NCI-H460 (cell line): Measurements from ENCODE around the gene SLC9A9. TPM values are rescaled to one million over a fixed set of nuclear protein-coding genes. Genes with fewer than 3 reads are reported as not detected.

Experiments
- DNase-seq: peaks from one replicate; pipeline ENCODE4 v3.0.0-alpha.2; 2016; ENCODE audit warnings: low read depth; ENCODE audit errors: extremely low read depth
- total RNA-seq: library from RNA; depleted of rRNA; stranded (reverse); fragments of >200 nt; shearing (Covaris generic); gene quantifications from 2 replicates; pipeline ENCODE4 v1.2.3, GENCODE V29; 2014; rRNA removed

Gene SLC9A9
- total RNA-seq, 1 experiment from 2014 or later: 1.1 TPM

DNA sequence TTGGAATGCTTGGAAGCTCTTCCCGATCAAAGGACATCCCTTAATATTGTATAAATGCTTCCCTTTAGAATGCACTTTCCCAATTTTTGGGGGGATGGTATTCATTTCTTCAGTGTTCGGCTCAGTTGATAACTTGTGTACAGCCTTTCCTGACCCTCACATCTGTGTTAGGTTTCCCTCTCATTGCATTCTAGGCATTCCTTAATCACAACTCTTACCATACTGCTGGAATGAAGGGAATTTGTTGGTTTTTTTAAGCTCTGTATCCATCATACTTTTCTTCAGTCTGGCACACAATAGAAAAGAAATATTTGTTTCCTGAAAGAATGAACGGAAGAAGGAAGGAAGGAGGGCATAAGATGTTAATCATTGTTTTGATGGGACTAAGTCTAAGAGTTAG lies 609.2 kb downstream of the SLC9A9 start:
- DNase-seq: no peak

DNA sequence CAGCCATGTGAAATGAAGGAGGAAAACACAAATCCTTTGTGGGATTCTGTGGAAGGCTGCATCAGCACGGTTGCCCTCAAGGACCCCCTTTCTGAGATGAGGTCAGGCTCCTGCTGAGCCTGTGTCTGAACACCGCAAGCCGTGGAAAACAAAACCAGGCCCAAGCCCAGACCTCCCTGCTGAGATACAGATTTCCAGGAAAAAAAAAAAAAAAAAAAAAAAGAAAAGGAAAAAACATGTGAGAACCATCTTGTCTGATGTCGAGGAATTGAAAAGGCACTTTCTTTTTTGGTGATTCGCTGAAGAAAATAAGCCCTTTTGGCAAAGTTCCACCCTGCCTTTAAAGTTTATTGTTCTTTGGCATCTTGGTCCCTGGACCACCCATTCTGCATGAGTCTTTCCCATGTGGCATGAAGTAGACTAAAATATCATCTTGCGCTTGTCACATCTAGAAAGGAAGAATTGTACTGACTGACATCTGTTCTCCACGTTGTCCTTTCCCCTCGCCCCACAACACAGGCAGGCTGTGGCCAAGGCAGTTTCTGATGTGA lies 611.1 kb downstream of the SLC9A9 start:
- DNase-seq: no peak

DNA sequence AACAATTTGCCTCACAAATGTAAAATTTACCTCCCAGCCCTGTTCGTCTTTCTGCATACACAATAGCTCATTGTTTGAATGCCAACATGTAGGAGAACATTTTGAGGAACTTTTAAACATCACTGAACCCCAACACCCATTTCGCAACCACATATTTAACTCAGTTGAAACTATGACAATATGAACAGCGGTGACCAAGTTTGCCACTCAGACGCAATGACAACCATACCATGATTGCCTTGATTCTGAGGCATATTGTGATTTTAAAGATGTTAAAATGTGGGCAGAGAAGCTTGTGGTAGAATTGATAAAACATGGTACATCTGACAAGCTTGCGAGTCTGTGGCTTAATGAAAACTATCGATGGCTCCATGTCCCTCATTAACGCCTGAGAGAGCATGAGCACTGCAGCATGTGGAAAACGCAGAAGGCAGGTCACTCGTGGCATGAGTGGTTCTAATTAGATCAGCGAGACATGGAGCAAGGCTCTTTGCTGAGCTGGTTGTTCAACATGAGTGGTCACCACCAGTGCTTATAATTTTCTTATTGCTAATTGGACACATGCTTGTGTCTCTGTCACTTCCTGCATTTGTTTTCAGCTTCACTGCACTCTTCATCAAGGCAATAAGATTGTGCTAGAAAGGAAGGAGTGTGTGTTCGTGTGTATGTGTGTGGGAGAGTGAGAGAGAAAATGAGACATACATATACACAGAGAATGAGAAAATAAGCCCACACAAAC lies 611.9 kb downstream of the SLC9A9 start:
- DNase-seq: no peak

DNA sequence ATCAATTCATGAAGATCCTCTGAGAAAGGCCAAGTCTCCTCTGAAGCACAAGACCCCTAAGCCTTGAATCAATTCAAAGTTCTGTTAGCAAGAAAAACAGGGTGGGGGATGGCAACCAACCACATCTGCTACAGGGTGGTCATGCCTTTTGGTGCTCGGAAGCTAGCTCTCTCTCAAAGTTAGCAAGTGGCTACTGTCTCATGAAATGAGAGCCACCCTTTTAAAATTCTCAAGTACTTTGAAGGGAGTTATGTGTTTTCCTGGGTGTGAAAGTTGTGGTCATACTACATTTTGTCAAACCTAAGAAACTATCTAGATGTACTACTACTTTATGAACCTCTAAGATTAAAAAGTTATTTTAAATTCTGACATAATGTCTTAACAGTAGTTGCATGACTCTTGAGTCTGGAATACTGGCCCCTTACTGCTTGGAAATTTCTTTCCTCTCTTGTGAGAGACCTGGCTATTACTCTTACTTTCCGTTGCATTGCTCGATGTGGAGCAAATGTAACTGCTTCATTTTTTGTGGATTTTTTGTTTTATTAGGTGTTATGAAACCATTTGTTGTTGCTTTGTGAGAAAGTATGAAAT lies 612.6 kb downstream of the SLC9A9 start:
- no peak for DNase-seq

DNA sequence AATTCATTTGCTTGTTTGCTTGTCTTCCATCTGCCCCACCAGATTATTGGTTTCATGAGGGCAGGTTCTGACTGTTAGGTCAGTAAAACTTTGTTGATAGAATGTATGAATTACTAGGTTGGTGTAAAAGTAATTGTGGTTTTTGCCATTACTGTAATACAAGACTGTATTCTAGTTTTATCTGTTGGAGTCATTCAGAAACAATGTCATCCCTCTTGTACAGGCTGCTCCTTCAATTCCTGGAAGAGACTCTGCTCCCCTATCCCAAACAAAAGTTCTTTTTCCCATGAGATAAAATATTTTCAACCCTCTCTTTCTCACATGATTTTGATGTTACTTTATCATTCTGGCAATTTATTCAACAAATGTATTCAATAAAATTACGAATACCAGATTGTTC lies 613.7 kb downstream of the SLC9A9 start:
- no peak for DNase-seq

DNA sequence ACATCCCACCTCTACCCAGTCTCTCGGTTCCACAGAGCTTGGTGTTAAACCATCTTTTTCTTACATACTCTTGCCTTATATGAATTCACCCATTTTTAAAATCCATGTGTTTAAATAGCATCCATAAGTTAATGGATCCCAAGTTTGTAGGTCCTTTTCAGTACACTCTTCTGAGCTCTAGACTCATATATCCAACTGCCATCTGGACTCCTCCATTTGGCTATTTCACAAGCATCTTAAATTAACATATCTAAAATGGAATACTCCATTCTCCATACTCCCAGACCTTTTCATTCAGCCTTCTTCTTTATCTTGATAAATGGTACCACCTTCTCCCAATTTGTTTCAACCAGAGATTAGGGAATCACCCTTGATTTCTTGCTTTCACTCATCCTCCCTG lies 615.3 kb downstream of the SLC9A9 start:
- no peak for DNase-seq

DNA sequence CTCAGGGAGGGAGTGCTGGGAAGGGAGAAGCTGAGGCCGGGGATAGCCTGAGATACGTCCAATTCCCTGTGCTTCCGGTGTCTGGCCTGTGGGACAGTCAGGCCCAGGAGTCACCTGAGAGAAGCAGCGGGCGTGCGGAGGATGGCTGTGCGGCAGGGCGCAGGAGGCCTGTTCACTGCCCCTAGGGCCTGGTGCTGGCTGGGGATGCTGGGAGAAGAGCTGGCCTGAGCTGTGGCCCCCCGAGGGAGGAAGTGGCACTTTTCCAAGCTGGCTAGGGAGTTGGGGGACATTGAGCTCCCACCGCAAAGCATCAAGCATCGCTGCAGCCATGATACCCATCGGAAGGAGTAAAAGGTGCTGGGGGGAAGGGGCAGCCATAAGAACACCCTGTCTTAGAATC lies 619.9 kb downstream of the SLC9A9 start:
- DNase-seq: no peak

DNA sequence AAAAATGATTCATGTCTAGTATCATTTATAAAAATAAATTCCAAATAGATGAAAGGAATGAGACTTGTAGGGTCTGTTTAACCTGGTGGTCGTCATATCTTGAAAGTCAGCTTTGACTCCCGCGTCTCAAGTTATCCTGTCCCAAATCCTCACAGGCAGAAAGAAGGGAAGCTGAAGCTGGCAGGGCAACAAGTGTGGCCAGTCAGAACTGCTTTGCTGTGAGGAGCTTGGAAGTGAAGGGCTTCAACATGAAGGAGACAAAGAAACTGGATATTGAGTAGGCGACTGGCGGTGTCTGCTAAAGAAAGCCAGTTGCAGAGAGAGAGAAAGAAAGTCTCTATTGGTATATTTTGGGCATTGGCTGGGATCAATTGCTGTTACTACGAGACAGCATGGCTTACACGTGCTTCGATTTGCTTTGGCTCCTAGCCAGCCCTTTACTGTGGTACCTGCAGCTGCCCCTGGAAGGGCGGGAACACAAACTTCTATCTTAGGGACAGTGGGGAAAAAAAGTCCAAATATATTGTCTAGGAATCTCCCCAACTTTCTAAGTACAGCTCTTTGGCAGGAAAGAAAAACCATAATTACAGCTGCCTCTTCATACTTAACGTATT lies 621.5 kb downstream of the SLC9A9 start:
- DNase-seq: no peak

DNA sequence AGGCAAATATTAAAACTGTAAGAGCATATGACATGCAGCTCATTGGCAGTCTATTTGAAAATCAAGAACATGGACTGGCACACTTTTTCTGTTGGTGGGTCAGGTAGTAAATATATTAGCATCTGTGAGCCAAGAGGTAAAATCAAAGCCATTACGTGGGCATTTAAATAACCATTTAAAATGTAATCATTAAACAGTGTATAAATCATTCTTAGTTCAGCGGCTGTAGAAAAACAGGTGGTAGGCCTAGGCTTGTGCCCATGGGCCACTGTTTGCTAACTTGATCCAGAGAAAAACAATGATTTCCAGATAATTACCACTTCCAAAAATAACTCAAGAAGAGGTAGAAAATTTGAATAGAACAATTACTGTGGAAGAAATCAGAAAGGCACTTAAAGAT lies 623.6 kb downstream of the SLC9A9 start:
- DNase-seq: no peak

DNA sequence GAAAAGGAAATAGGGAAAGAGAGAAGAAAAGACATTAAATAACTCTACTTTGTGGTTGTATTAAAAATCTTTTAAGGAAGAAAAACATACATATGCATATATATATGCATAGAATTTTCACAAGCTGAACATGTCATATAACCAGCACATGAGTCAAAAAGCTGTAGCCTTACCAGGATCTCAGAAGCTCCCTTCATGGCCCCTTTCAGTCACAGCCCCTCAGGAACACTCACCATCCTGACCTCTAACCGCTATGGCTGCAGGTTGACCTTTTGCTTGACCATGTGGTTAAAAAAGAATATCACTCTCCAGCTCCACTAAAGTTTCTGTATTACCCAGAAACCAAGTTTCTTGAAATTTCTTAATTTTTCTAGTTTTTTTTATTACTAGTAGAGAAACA lies 625.3 kb downstream of the SLC9A9 start:
- DNase-seq: no peak

DNA sequence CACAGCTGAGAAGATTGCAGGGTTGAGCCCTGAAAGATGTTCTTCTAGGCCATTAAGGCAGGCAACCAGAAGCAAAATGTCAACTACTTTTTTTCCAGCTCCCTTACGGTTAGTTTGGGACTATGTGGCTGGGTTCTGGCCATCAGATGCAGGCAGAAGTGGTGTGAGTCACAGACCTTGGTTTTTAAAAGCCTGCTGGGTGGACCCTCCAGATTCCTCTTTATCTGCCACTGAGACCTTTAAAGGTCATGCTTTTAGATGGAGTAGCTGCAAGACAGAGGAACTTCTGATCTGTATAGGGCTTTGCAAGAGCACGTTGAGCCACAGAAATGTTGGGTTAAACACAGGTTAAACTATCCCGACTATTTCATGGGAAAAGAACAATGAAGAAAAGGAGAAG lies 625.8 kb downstream of the SLC9A9 start:
- no peak for DNase-seq

DNA sequence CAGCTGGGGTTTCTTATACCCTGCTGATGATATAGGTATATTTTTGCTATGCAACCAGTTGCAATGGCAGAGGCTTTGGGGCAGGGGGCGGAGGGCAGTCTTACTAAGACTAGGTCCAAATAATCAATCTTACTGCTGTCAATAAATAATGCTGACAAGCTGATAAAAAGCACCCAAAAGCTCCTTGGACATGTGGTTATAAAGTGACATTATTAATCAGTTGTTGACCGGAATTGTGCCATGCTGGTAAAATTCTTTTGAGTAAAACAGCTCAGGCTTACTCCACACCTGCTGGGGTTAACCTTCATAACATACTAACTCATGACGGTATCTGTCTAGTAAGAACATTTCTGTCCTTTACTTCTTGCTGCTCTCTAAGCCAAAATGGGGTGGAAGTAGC lies 626.8 kb downstream of the SLC9A9 start:
- no peak for DNase-seq

DNA sequence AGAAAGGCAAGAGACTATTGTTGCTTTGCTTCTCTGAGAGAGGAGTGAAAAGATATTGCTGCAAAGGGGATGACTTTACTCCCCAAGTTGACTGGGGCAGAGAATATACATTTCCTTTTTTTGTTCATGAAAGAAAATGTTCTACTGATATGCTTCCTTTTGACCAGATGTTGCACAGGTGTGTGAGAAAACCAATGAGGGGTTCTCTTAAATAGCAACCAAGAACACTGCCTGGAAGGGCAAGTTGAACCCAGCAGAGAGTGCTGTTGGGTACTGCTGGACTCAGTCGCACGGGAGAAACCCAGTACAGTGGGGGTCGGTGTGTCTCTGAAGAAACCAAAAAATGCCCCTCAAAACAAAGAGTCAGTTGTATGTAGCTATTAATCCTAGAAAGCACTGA lies 627.5 kb downstream of the SLC9A9 start:
- DNase-seq: no peak

DNA sequence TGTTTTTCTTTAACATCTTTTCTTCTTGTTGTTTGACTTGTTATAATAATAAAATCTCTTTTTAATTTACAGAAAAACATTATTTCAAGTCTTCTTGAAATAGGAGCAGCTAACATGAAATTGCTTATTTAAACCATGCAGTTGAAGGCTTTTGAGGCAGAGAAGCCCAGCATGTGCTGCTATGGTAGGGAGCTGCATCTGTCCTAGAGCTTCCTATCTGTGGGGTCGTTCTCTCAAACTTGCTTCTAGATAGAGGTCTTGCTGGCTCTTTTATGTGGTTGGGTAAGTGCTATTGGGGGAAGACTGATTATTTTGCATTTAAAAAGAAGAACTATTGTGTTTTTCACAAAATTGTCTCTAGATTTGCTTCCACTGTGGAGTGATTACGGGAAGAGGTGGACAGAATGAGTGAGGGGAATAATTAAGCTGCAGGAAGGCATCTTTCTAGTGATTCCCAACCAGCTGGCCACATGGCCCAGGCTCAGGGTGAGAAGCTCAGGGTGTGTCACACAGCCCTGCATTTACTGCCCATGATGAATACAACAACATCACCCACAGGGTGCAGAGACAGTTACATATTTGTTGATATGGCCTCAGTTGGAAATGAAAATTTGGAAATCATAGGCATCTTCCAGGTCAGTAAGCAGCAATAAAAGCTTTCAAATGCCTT lies 630.0 kb downstream of the SLC9A9 start:
- DNase-seq: no peak

DNA sequence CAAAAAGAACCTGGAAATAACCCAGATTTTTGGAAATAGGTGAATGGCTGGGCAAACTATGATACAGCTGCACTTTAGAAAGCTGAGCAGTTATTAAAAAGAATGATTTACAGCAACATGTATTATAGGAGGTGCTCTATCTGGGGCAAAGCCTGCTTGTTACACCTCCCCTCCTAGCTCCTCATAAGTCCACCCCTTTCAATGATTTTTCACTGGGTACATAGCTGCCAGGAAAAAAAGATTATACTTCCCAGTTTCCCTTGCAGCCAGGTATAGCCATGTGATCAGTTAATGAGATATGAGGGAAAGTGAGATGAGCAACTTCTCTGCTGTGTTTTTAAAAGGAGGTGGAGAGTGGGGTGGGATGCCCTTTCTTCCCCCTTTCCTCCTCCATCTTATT lies 631.0 kb downstream of the SLC9A9 start:
- DNase-seq: no peak

DNA sequence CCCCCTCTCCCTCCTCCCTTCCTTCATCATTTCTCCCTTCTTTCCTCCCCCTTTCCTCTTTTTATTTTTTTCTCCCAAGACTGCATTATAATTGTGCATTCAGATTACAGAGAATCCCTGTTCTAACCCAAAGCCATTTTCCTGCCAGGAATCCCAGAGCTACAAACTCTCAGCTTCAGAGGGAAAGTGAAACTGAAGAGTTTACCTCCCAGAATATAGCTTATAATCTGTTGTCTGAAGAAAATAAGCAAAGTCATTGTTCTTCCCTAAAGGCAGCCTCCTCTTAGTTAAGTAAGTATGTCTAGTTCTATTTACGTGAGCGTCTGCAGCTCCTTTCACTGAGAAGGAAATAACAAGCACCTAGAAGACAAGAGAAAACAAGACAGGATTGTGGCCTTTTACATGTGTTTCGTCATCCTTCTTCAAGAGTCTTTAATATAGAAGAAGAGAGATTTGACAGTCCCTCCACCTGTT lies 631.5 kb downstream of the SLC9A9 start:
- no peak for DNase-seq

Other genes starting within 250 kb of the SLC9A9 start
- 20.6 and 23.0 TPM in 2 replicates for gene DIPK2A, start 123.4 kb upstream of the SLC9A9 start, total RNA-seq